HepG2 (cell line): ENCODE data around the gene PRR9. TPM values are rescaled to one million over a fixed set of nuclear protein-coding genes. Genes with fewer than 3 reads are reported as not detected.

Source experiments
- ATAC-seq: fragments of 200-7000 bp; cut with Tn5 transposase; 3 replicates; pipeline ENCODE4 v1.9.1; 2020; ENCODE audit warnings: mild to moderate bottlenecking, moderate library complexity
- BruUV-seq: library from RNA; stranded (reverse); fragments of 400-500 nt; replicated peaks from 2 replicates; lab custom pipeline; 2021; lab: Mats Ljungman, UMichigan
- CTCF ChIA-PET: fragments of 300-600 bp; formaldehyde crosslinking; extraction: SDS; loops from one replicate; lab custom pipeline; 2021; ENCODE audit warnings: low total read pairs, inconsistent platforms, low intra/inter-chr PET ratio; lab: Yijun Ruan, JAX
- POLR2A ChIA-PET: fragments of 350-600 bp; sonication (Branson Sonifier 250); formaldehyde crosslinking; loops from one replicate; lab custom pipeline; 2020; ENCODE audit warnings: antibody characterized with exemption, inconsistent platforms; lab: Yijun Ruan, JAX
- DNase-seq: peaks from one replicate; pipeline ENCODE4 v3.0.0-alpha.2; 2015; ENCODE audit warnings: low spot score
- FAIRE-seq: peaks from 3 replicates; lab custom pipeline; 2011; peaks lifted over from hg19 to GRCh38; lab: Jason Lieb, UNC
- H2AFZ ChIP-seq: one replicate; pipeline ENCODE4 v1.6.1; 2011; ENCODE audit warnings: low read length, inconsistent platforms
- H3K27ac ChIP-seq: fragments of 300-600 bp; 3 replicates; pipeline ENCODE4 v1.8.0; 2011; ENCODE audit warnings: mixed run types, mild to moderate bottlenecking, mixed read lengths, low read length, inconsistent platforms; ENCODE audit not compliant: insufficient read depth; ENCODE audit errors: extremely low read length
- H3K27me3 ChIP-seq, 2 experiments: fragments of 200-600 bp in 1 of 2; 2 replicates in 1 of 2; 3 replicates in 1 of 2; pipeline versions ENCODE4 v1.6.0 to v1.8.0; 2011; ENCODE audit warnings: low read length in 2 of 2, mild to moderate bottlenecking in 2 of 2, moderate library complexity in 2 of 2, inconsistent platforms in 1 of 2; ENCODE audit not compliant: insufficient read depth in 2 of 2, control insufficient read depth in 1 of 2
- H3K36me3 ChIP-seq, 2 experiments: fragments of 200-600 bp in 1 of 2; replicated peaks in 1 of 2; 2 replicates in 1 of 2; 3 replicates in 1 of 2; pipeline versions ENCODE4 v1.5.1 to v1.8.0; 2011; ENCODE audit warnings: low read length in 2 of 2, inconsistent platforms in 1 of 2; ENCODE audit not compliant: insufficient read depth in 2 of 2, control insufficient read depth in 1 of 2
- H3K4me1 ChIP-seq: 2 replicates; pipeline ENCODE4 v1.5.1; 2012; ENCODE audit warnings: low read length, inconsistent platforms; ENCODE audit not compliant: insufficient read depth
- H3K4me2 ChIP-seq: 2 replicates; pipeline ENCODE4 v1.6.0; 2011; ENCODE audit warnings: low read depth, low read length, inconsistent platforms
- H3K4me3 ChIP-seq, 3 experiments: fragments of 200-600 bp in 1 of 3; sonication (generic), shearing (Covaris generic) in 1 of 3; replicated peaks in 1 of 3; 2 replicates each; pipeline ENCODE4 v1.5.1; 2011 to 2016; ENCODE audit warnings: low read length in 3 of 3, inconsistent platforms in 2 of 3, low read depth in 2 of 3, mild to moderate bottlenecking in 2 of 3, control low read depth in 1 of 3, mixed read lengths in 1 of 3; ENCODE audit not compliant: insufficient read depth in 1 of 3
- H3K79me2 ChIP-seq: one replicate; pipeline ENCODE4 v1.6.1; 2011; ENCODE audit warnings: low read length, inconsistent platforms; ENCODE audit not compliant: insufficient read depth
- H3K9ac ChIP-seq: 2 replicates; pipeline ENCODE4 v1.6.0; 2011; ENCODE audit warnings: mild to moderate bottlenecking, low read depth, low read length, inconsistent platforms; ENCODE audit not compliant: insufficient read depth
- H3K9me3 ChIP-seq: 2 replicates; pipeline ENCODE4 v1.5.1; 2012; ENCODE audit warnings: mild to moderate bottlenecking, low read length
- H4K20me1 ChIP-seq: 2 replicates; pipeline ENCODE4 v1.6.0; 2011; ENCODE audit warnings: inconsistent platforms, mild to moderate bottlenecking, low read length, moderate library complexity; ENCODE audit not compliant: insufficient read depth
- ATRX ChIP-seq: sonication (generic); formaldehyde crosslinking; IDR thresholded peaks from 2 replicates; pipeline ENCODE4 v1.4.0; 2020; ENCODE audit warnings: missing genetic modification reagents, borderline replicate concordance
- EED ChIP-seq: sonication (generic); formaldehyde crosslinking; IDR thresholded peaks from 2 replicates; pipeline ENCODE4 v1.5.0; 2020; ENCODE audit warnings: mild to moderate bottlenecking, missing genetic modification reagents
- HNRNPL ChIP-seq: fragments of 200-400 bp; formaldehyde crosslinking; IDR thresholded peaks from 2 replicates; pipeline ENCODE4 v1.6.1; 2017; ENCODE audit warnings: mild to moderate bottlenecking, low read depth, low read length
- MAF1 ChIP-seq: sonication (generic); formaldehyde crosslinking; IDR thresholded peaks from 2 replicates; pipeline ENCODE4 v1.5.0; 2020; ENCODE audit warnings: missing genetic modification reagents, borderline replicate concordance
- MBNL3 ChIP-seq: fragments of 250-450 bp; sonication (Bioruptor Pico); conservative IDR thresholded peaks from 2 replicates; pipeline ENCODE4 v1.8.0; 2022; ENCODE audit warnings: mild to moderate bottlenecking, inconsistent platforms
- NFATC3 ChIP-seq: sonication (generic); formaldehyde crosslinking; IDR thresholded peaks from 2 replicates; pipeline ENCODE4 v1.5.1; 2020; ENCODE audit warnings: mild to moderate bottlenecking, missing genetic modification reagents
- ZNF878 ChIP-seq: sonication (generic); formaldehyde crosslinking; IDR thresholded peaks from 2 replicates; pipeline ENCODE4 v1.8.1; 2023; ENCODE audit warnings: mild to moderate bottlenecking, missing genetic modification reagents, moderate library complexity
- ZSCAN9 ChIP-seq: IDR thresholded peaks from 2 replicates; pipeline ENCODE4 v1.6.1; 2016; ENCODE audit warnings: borderline replicate concordance
- WGBS: methylation state at CpG from one replicate; pipeline ENCODE4 v1.1.6; 2017; ENCODE audit warnings: low lambda C conversion rate; 5-methylcytosine and 5-hydroxymethylcytosine counted together
- in situ Hi-C: cut with HindIII; loops from 2 replicates; pipeline ENCODE4 v1.10.0; 2017; ENCODE audit warnings: low pct_unique_long_range_greater_than_20kb; ENCODE audit not compliant: extremely low pct_ligation_motif_present
- intact Hi-C: fragments of 100-400 bp; cut with micrococcal nuclease; formaldehyde crosslinking; loops from one replicate; pipeline ENCODE4 v1.10.0; 2022; ENCODE audit not compliant: unreplicated experiment
- polyA plus RNA-seq, 8 experiments: library from polyadenylated mRNA; depleted of rRNA in 3 of 8; stranded (reverse) in 7 of 8; unstranded in 1 of 8; fragments of >200 nt; fragmentation: Illumina TruSeq in 4 of 8; extraction: Trizol in 4 of 8; gene quantifications; 2 replicates each; pipeline versions ENCODE4 v1.2.1 to v1.2.3, GENCODE V29; 2011 to 2016; ENCODE audit warnings: low read depth in 4 of 8, missing spikeins in 1 of 8, mixed read lengths in 1 of 8; ENCODE audit not compliant: insufficient read depth in 1 of 8
- total RNA-seq, 5 experiments: library from RNA; depleted of rRNA; stranded (reverse); fragments of >200 nt; fragmentation: Illumina TruSeq; extraction: Trizol; gene quantifications; 2 replicates each; pipeline ENCODE4 v1.2.3, GENCODE V29; 2016; ENCODE audit warnings: low read depth in 1 of 5
- TF ChIP-seq, protein P1 (sequence below): sonication (generic); formaldehyde crosslinking; IDR thresholded peaks from 2 replicates; pipeline ENCODE4 v1.5.0; 2020; ENCODE audit warnings: missing genetic modification reagents
- TF ChIP-seq, protein P2 (sequence below): sonication (generic); formaldehyde crosslinking; IDR thresholded peaks from 2 replicates; pipeline ENCODE4 v1.4.0; 2020; ENCODE audit warnings: missing genetic modification reagents, mild to moderate bottlenecking, borderline replicate concordance
- TF ChIP-seq, protein P3 (sequence below): sonication (generic); formaldehyde crosslinking; IDR thresholded peaks from 2 replicates; pipeline ENCODE4 v1.5.1; 2020; ENCODE audit warnings: mild to moderate bottlenecking, moderate library complexity, missing genetic modification reagents
- TF ChIP-seq, protein P4 (sequence below): sonication (generic); formaldehyde crosslinking; IDR thresholded peaks from 2 replicates; pipeline ENCODE4 v1.9.0; 2021; ENCODE audit warnings: missing genetic modification reagents, borderline replicate concordance
- TF ChIP-seq, protein P5 (sequence below): sonication (generic); formaldehyde crosslinking; IDR thresholded peaks from 2 replicates; pipeline ENCODE4 v1.4.0; 2020; ENCODE audit warnings: mild to moderate bottlenecking, missing genetic modification reagents

The PRR9 gene
- total and polyA plus RNA-seq, 2 of the 13 experiments (the other 11 are each of a cell fraction or from before 2014, with no cell fraction given), result not detected

DNA sequence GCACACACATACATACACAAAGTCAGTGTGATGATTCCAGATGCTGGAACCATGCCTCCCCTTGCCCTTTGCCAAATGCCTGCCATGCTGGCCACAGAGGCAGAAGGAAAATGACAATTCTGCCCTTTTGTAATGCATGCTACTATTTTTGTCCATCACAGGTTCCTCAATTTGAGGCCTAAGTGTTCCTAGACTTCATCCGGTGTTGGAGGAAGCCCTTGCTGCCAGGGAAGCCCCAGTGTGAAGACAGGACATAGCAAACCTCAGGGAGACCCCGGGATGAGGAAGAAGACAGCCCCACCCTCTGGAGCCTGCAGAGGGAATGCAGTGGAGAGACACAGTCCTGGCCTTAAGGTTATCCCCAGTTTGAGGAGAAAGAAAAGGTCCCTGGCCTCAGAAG lies 14.4 kb downstream of the PRR9 start:
- no peak overlapping the region for H3K9ac ChIP-seq
- in situ Hi-C loops (no loop called here), intact Hi-C loops (no loop called here)
- no peak for TF ChIP-seq HNRNPL
- no TSS peak for BruUV-seq
- no peaks in the 10 kb centered on the region for H3K9me3 ChIP-seq
- no peaks in the 10 kb centered on the region for H3K4me1 ChIP-seq
- H4K20me1 ChIP-seq, result no peaks in the 10 kb centered on the region
- no peaks in the 10 kb centered on the region for H3K36me3 ChIP-seq
- FAIRE-seq, result no peak
- H3K4me3 ChIP-seq, result no peak overlapping the region
- no peak for DNase-seq
- ChIA-PET POLR2A (no interaction called here), CTCF (no interaction called here)
- H3K4me2 ChIP-seq, result no peak overlapping the region
- no peak for ATAC-seq
- no peak overlapping the region for H3K27ac ChIP-seq
- H2AFZ ChIP-seq, result no peak overlapping the region
- no peaks in the 10 kb centered on the region for H3K79me2 ChIP-seq
- no peaks in the 10 kb centered on the region; a peak in 1 of 5 replicates for H3K27me3 ChIP-seq
- WGBS, result 14% methylated on average over 2 of the region's 2 CpGs

DNA sequence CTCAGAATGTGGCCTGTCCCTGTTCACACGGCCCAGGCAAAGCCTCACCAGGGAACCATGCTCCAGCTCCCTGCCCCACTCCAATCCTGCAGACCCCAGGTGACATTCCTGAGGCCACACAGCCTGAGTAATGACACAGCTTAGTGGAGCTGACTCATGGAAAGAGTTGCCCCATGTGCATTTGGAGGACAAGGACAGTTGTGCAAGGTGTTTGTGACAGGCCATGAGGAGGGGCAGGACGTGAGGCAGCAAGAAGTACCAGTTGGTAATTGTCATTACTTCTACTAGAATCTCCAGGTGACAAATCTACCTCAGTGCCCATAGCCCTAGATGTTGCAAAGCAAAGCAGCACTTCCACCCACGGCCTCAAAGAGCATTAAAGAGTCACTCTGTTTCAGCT lies 15.2 kb downstream of the PRR9 start:
- WGBS, result 0% methylated on average over 2 of the region's 3 CpGs
- in situ Hi-C loops, result no loop called here
- Histone ChIP-seq H3K4me1 (no peaks in the 10 kb centered on the region), H4K20me1 (no peaks in the 10 kb centered on the region), H3K9ac (no peak overlapping the region), H2AFZ (no peak overlapping the region), H3K79me2 (no peaks in the 10 kb centered on the region), H3K9me3 (no peaks in the 10 kb centered on the region), H3K4me2 (no peak overlapping the region), H3K36me3 (no peaks in the 10 kb centered on the region), H3K27me3 (no peaks in the 10 kb centered on the region; a peak in 1 of 5 replicates), H3K4me3 (no peak overlapping the region), H3K27ac (no peak overlapping the region)
- FAIRE-seq (no peak), DNase-seq (no peak), ATAC-seq (no peak)
- CTCF ChIA-PET, result no interaction called here
- POLR2A ChIA-PET, result no interaction called here
- intact Hi-C loops, result no loop called here
- BruUV-seq, result no TSS peak
- no peak for TF ChIP-seq ATRX
- no peak for TF ChIP-seq EED (CRISPR knock-in tag)
- no peak for TF ChIP-seq MBNL3 (CRISPR knock-in tag)
- TF ChIP-seq, protein P1, sequence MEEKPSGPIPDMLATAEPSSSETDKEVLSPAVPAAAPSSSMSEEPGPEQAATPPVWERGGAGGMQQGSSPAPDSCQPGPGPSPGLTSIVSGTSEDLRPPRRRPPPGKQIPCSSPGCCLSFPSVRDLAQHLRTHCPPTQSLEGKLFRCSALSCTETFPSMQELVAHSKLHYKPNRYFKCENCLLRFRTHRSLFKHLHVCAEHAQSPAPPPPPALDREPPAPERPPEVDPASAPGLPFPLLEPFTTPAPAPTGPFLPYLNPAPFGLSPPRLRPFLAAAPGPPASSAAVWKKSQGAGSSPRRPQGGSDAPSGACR (CRISPR knock-in tag), result no peak
- no peak for TF ChIP-seq ZSCAN9 (CRISPR knock-in tag)
- TF ChIP-seq, protein P2, sequence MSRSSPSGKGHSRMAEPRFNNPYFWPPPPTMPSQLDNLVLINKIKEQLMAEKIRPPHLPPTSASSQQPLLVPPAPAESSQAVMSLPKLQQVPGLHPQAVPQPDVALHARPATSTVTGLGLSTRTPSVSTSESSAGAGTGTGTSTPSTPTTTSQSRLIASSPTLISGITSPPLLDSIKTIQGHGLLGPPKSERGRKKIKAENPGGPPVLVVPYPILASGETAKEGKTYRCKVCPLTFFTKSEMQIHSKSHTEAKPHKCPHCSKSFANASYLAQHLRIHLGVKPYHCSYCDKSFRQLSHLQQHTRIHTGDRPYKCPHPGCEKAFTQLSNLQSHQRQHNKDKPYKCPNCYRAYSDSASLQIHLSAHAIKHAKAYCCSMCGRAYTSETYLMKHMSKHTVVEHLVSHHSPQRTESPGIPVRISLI (CRISPR knock-in tag), result no peak
- TF ChIP-seq MAF1, result no peak
- TF ChIP-seq, protein P3, sequence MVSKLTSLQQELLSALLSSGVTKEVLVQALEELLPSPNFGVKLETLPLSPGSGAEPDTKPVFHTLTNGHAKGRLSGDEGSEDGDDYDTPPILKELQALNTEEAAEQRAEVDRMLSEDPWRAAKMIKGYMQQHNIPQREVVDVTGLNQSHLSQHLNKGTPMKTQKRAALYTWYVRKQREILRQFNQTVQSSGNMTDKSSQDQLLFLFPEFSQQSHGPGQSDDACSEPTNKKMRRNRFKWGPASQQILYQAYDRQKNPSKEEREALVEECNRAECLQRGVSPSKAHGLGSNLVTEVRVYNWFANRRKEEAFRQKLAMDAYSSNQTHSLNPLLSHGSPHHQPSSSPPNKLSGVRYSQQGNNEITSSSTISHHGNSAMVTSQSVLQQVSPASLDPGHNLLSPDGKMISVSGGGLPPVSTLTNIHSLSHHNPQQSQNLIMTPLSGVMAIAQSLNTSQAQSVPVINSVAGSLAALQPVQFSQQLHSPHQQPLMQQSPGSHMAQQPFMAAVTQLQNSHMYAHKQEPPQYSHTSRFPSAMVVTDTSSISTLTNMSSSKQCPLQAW (CRISPR knock-in tag), result no peak
- TF ChIP-seq, protein P4, sequence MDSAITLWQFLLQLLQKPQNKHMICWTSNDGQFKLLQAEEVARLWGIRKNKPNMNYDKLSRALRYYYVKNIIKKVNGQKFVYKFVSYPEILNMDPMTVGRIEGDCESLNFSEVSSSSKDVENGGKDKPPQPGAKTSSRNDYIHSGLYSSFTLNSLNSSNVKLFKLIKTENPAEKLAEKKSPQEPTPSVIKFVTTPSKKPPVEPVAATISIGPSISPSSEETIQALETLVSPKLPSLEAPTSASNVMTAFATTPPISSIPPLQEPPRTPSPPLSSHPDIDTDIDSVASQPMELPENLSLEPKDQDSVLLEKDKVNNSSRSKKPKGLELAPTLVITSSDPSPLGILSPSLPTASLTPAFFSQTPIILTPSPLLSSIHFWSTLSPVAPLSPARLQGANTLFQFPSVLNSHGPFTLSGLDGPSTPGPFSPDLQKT (CRISPR knock-in tag), result no peak
- TF ChIP-seq ZNF878 (CRISPR knock-in tag), result no peak
- TF ChIP-seq, protein P5, sequence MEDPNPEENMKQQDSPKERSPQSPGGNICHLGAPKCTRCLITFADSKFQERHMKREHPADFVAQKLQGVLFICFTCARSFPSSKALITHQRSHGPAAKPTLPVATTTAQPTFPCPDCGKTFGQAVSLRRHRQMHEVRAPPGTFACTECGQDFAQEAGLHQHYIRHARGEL, result no peak
- no peak for TF ChIP-seq NFATC3
